ENCODE results near the gene DIP2B.

Gene DIP2B

DNA sequence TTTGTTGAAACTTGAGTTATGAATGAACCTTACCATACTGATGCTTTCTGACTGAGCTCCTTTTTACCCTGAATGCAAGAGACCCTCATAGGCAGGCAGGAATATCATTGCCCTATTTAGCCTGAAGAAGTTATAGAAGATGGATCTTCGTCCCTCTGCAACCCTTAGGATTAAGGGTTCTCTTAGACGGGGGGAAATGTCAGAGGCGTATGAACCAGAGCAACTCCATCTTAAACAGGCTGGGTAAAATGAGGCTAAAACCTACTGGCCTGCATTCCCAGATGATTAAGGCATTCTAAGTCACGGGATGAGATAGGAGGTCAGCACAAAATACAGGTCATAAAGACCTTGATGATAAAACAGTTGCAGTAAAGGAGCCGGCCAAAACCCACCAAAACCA lies 266.6 kb downstream of the DIP2B start:
- DNase-seq (ENCODE audit: low read depth): no peak

DNA sequence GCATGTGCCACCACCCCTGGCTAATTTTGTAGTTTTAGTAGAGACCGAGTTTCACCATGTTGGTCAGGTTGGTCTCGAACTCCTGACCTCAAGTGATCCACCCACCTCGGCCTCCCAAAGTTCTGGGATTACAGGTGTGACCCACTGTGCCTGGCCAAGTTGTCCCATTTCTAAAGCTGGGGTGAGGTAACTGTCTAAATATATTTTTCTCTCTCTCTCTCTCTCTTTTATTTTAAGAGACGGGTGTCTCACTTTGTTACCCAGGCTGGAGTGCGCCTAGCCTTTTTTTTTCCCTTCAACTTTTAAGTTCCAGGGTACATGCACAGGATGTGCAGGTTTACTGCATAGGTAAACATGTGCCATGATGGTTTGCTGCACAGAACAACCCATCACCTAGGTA lies 267.7 kb downstream of the DIP2B start:
- no peak for DNase-seq (ENCODE audit: low read depth)

- no peak for DNase-seq (ENCODE audit: low read depth)
These were observed 268.1 kb downstream of the DIP2B start for GRCh38 chr12:50772877-50773276.

GRCh38 chr12:50775251-50775650 lies 270.5 kb downstream of the DIP2B start:
- DNase-seq (ENCODE audit: low read depth): no peak

DNA sequence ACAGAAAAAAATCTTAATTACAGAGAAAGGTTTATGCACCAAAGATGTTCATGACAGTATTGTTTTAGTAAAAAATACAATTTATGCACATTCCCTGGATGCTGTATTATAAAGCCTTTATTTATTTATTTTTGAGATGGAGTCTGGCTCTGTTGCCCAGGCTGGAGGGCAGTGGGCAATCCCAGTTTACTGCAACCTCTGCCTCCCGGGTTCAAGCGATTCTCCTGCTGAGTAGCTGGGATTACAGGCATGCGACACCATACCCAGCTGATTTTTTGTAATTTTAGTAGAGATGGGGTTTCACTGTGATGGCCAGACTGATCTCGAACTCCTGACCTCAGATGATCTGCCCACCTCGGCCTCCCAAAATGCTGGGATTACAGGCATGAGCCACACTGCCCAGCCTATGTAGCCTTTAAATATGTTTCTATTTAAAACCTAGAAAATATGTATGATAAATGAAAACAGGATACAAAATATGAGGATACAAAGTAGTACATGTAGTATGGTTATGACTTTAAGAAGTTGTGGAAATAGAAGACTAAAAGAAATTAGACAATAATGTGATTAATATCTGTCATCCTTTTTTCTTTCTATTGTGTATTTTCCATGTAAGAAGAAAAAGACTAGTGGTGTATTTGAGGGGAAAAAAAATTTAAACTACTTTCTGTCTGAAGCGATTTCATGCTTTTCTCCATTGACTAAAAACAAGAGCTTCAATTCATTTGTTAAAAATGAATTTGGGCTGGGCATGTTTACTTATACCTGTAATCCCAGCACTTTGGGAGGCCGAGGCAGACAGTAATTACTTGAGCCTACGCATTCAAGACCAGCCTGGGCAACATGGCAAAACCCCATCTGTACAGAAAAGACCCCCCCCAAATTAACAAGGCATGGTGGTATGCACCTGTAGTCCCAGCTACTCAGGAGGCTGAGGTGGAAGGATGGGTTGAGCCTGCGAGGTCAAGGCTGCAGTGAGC lies 272.3 kb downstream of the DIP2B start:
- DNase-seq (ENCODE audit: low read depth): no peak

DNA sequence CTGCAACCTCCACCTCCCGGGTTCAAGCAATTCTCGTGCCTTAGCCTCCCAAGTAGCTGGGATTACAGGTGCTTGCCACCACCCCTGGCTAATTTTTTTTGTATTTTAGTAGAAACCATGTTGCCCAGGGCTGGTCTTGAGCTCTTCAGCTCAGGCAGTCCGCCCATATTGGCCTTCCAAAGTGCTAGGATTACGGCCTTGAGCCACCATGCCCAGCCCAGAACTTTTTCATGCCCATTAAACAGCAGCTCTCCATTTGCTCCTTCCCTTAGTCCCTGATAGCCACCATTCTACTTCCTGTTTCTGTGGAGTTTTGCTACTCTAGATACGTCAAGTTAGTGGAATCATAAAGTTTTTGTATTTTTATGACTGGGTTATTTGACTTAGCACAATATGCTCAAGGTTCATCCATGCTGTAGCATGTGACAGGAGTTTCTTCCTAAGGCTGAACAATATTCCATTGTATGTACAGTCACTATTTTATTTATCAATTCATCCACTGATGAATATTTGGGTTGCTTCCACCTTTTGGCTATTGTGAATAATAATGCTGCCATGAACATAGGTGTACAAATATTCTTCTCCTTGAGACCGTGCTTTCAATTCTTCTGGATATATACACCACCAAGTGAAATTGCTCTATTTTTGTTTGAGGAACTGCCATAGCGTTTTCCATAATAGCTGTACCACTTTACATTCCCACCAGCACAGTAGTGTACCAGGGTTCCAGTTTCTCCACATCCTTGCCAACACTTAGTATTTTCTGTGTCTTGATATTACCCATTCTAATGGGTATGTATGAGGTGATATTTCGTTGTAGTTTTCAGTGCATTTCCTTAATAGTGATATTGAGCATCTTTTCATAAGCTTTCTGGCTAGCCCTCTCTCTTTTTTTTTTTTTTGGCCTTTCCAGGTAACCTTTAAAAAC lies 274.1 kb downstream of the DIP2B start:
- DNase-seq (ENCODE audit: low read depth): no peak

- no peak for DNase-seq (ENCODE audit: low read depth)
These were observed 275.2 kb downstream of the DIP2B start for GRCh38 chr12:50780013-50780412.

GRCh38 chr12:50784501-50784900 lies 279.7 kb downstream of the DIP2B start:
- DNase-seq (ENCODE audit: low read depth): no peak

- no peak for DNase-seq (ENCODE audit: low read depth)
These were observed 280.7 kb downstream of the DIP2B start for GRCh38 chr12:50785406-50786001.

DNA sequence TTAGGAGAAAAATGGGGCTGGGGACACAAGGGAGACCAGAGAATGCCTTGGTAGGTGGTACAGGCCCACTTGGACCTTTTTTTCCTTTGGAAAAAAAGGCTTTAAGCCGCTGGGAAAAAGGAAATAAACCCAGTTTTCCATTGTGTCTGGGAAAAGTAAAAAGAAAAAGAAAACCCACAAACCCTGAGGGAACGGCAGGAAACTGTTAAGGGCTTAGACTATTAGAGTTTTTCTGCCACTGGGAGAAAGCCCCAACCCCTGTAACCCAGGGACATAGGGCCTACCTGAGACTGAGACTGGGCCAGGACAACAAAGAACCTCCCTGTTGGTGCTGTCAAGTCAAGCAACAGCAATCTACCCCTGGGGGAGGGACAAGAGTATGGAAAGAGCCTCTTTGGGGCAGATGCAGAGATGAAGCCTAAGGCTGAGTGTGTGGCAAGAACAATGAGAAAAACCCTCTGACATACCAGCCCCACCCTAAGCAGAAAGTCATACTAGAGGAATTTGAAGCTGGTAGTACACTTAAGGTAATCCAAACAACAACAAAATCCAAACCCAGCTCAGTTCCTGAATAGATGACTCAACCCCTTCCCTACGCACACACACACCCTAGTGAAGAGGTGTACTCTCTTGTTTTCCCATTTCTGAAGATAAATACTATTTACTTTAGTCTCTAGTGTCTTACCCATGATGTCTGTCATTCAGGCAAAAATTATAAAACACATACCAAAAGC lies 281.9 kb downstream of the DIP2B start:
- peak; percentile 84 for DNase-seq (ENCODE audit: low read depth)

DNA sequence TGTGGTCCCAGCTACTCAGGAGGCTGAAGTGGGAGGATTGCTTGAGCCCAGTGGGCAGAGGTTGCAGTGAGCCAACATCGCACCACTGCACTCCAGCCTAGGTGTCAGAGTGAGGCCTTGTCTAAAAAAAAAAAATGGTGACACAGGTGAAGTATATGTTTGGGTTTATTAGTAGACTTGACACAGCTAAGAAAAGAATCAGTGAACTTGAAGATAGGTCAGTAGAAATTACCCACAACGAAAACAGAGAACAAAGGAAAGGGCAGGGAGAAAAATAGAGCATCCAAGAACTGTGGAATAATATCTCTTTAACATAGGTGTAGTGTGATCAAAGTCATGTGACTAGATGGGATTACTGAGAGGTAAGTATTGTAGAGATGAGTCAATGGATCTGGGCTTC lies 282.8 kb downstream of the DIP2B start:
- no peak for DNase-seq (ENCODE audit: low read depth)

DNA sequence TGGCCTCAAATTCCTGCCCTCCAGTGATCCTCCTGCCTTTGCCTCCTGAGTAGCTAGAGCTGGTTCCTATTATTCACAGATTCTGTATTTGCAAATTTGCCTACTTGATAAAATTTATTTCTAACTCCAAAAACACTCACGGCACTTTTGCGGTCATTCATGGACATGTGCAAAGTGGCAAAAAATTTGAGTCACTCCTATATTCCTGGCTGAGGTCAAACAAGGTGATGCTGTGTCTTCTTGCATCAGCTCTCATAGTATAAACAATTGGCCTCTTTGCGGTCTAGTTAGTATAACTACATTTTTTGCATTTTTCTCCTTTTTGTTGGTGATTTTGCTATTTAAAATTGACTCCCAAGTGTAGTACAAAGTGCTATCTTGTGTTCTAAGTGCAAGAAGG lies 283.8 kb downstream of the DIP2B start:
- DNase-seq (ENCODE audit: low read depth): peak; percentile 64

GRCh38 chr12:50790081-50790480 lies 285.3 kb downstream of the DIP2B start:
- DNase-seq (ENCODE audit: low read depth): no peak

Data from fibroblast of the conjunctiva (primary cell).